ENCODE measurements around the gene GPR107. TPM values are rescaled to one million over a fixed set of nuclear protein-coding genes. Genes with fewer than 3 reads are reported as not detected.

GPR107 gene
- total RNA-seq, 1 experiment from 2014 or later = 8.6 TPM

DNA sequence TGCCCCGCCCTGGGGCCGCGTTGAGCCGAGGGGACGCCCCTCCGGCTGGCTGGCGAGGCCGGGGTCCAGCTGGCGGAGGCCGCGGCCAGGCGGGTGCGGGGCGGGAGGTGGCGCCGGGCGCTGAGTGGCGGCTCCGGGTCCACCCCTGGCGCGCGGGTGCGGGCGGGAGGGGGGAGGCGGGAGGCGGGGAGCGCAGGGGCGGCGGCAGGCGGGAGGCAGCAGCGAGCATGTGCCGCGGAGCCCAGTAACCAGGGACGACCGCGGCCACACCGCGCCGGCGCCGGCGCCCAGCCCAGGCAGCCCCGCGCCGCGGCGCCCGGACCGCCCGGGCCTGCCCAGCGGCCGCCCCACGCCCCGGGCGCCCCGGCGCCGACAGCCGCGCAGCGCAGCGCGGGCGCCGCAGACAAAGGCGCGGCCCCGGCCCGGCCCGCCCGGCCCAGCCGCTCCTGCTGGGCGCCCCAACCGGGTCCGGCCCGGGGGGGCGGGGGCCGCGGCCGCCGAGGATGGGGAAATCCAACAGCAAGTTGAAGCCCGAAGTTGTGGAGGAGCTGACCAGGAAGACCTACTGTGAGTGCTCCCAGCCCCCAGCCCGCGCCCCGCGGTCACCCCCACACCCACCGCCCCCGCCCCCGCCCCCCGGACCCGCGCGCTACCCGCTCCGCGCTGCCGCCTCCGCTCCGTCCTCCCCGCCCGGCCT is 118.6 kb downstream of the GPR107 start, which contains the start of gene NCS1:
TSS of gene NCS1 (plus strand) at position 244 of the 697 bp plus-strand sequence. CDS start at position 504, 260 bp downstream.
- peak; percentile 78 for DNase-seq (ENCODE audit: low spot score)
- in situ Hi-C loops (cut with HindIII; ENCODE audit: low sequenced_read_pairs) = no loop called here

DNA sequence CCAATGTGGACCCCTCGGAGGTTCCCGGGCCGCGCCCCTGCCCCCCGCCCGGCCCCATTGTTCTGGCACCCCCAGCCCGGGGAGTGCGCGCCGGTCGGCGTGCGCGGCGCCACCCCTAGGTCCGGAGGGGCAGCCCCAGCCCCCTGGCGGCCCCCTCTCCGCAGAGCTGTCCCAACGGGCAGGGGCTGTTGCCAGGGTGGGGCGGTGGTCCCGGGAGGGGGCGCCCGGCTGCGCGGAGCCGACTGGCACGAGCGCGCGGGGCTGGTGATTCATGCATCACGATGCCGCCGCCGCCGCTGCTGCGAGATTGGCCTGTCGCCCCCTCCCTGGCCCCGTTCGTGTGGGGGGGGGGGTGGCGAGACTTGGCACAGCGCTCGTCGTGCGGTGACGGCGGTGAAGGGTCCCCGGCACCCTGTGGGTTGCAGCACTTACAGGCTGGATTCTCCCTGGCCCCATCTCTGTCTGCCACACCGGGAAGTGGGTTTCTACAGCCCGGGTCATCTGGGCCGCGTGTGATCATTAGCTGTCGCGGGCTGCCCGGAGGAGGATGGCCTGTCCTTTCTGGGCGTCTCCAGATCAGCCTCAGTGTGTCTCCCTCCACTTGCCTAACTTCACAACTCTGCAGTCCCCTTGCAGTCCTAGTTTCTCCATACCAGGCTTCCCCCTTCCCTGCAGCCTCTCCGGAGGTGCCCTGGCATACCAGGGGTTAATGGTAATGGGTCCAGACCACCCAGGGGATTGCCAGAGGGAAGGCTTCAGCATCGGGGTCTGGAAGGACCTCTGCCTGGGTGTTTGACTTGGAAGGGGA is 119.4 kb downstream of the GPR107 start:
- no peak for DNase-seq (ENCODE audit: low spot score)
- in situ Hi-C loops (cut with HindIII; ENCODE audit: low sequenced_read_pairs) = no loop called here

DNA sequence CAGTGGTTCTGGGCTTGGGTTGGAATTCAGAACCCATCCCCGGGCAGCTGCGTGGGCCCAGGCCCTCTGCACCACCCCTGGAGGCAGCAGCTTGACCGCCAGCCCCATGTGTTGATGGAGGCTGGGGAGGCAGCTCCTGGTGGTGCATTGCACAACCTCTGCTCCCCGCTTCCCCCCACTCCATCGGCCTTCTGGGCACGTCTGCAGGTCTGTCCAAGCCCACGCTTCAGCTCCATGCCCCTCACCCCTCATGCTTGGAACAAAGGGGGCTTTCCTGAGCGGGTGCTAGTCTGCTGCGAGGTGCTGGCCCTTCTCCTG is 119.9 kb downstream of the GPR107 start:
- in situ Hi-C loops (cut with HindIII; ENCODE audit: low sequenced_read_pairs) = no loop called here
- no peak for DNase-seq (ENCODE audit: low spot score)

DNA sequence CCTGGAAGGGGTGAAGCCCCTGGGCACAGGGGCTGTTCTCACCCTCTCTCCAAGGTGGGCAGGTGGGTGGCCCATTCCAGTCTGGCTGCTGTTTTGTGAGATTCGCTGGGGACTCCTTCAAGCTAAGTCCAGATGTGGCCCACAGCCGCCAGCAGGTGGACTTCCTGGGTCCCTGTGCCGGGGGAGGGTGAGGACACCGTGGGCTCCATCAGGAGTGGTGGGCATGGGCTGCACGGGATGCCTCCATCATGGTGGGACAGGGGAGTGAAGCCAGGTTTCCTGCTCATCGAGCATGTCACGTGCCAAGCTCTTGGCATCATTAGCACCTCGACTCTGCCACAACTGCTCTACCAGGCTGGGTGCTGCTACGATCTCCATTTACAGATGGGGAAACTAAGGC is 120.3 kb downstream of the GPR107 start:
- in situ Hi-C loops (cut with HindIII; ENCODE audit: low sequenced_read_pairs) = no loop called here
- no peak for DNase-seq (ENCODE audit: low spot score)

DNA sequence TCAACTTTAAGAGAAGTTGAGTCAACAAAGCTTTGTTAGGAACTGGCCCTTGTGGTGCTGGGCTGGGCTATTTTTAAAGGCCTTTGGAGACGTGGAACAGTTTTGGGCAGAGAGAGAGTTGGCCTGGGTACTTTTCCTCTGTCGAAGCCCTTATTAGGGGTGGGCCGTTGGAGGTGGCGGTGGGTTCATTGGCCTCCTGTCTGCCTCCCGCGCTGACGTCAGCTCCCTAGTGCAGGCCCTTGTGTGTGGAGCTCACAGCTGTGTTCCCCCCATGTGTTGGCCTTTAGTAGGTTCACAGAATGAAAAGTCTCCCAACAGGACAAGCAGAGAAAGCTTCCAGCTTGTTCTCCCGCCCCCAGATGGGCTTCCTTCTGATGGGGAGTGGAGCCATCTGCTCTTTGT is 121.2 kb downstream of the GPR107 start:
- DNase-seq (ENCODE audit: low spot score) = no peak
- in situ Hi-C loops (cut with HindIII; ENCODE audit: low sequenced_read_pairs) = no loop called here

DNA sequence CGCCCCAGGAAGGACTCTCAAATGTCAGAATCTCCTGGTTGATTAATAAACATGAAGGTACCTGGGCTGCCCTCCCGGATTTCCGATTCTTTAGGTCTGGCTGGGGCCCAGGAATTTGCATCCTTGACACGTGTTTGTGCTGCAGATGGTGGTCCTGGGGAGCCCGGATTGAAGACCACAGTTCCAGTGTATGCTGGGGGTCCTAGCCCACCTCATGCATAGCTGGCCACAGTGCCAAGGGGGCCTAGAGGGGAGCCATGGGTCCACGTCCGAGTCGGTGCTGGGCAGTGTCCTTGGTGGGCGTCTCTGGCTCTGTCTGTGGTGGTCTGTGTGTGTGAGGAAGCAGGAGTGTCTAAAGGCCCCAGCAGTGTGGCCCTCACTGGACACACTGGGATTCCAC is 121.6 kb downstream of the GPR107 start:
- DNase-seq (ENCODE audit: low spot score) = no peak
- in situ Hi-C loops (cut with HindIII; ENCODE audit: low sequenced_read_pairs) = no loop called here

DNA sequence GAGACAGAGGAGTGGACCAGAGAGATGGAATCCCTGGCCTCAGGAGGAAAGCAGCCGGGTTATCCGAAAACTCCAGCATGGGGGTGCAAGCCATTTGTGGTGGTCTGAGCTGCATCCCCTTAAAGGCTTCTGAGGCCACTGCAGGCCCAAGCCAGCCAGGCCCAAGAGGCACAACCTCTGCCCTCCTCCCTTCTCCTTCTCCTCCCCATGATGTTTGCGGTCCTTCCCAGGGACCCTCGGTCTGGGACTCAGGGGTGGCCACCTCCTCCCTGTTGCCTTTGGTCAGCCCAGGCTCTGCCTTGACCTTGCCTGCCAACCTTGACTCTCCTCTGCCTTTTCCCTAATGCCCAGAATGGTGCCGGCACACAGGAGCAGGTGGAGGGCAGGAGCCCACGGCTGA is 123.1 kb downstream of the GPR107 start:
- in situ Hi-C loops (cut with HindIII; ENCODE audit: low sequenced_read_pairs) = no loop called here
- DNase-seq (ENCODE audit: low spot score) = no peak

DNA sequence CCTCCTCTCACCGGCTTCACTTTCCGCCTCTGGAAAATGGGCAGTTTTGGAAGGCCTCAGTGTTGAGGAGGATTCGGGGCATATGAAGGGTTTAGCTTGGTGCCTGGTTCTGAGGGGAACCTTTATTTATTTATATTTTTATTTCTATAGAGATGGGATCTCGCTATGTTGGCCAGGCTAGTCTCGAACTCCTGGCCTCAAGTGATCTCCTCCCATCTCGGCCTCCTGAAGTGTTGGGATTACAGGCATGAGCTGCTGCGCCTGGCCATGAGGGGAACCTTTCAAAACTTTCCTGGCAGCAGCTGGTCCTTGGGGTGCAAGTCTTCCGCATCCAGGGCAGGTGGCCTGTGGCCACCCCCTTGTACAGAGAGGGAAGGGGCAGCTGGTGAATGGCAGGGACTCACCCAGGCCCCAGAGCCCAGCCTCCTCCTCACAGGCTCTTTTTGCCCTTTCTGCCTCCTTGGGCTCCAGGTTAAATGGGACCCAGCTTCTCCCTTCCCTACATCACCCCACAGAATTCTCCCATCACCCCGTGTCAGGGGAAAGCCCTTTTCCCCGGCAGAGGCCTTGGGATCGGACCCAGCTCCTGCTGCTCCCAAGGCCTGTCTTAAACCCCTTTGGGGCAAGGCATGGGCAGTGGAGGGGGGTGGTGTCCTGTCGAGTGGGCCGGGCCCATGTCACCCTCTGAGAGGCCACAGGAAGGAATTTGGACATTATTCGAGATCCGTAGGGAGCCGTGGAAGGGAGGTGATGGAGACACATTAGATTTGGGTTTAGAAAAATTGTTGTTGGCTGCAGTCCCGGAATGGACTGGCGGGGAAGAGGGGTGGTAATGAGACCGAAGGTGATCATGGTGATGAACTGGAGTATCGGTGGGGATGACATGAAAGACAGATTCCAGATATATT is 124.4 kb downstream of the GPR107 start:
- in situ Hi-C loops (cut with HindIII; ENCODE audit: low sequenced_read_pairs) = no loop called here
- DNase-seq (ENCODE audit: low spot score) = no peak

DNA sequence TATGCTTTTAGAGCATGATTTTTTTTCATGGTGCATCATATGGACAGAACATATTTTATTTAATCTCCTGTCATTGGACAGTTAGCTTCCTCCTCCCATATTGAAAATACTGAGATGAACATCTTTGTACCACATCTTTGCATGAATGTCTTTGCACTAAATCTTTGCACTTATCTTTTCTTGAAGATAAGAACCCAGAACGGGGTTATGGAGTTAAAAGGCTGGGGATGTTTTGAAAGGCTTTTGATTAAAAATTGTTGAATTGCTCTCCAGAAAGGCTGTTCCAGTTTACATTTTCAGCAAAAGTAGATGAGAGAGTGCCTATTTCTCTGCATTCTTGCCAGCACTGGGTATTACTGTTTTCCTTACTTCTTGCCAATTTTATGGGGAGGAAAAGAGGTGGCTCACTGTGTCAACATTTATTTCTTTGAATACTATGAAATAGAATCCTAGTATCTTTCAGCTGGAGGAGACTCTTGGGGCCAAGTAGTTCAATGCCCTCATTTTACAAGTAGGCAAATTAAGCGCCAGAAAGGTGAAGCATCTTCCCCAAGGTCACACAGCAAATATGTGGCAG is 125.7 kb downstream of the GPR107 start:
- in situ Hi-C loops (cut with HindIII; ENCODE audit: low sequenced_read_pairs) = no loop called here
- DNase-seq (ENCODE audit: low spot score) = no peak

DNA sequence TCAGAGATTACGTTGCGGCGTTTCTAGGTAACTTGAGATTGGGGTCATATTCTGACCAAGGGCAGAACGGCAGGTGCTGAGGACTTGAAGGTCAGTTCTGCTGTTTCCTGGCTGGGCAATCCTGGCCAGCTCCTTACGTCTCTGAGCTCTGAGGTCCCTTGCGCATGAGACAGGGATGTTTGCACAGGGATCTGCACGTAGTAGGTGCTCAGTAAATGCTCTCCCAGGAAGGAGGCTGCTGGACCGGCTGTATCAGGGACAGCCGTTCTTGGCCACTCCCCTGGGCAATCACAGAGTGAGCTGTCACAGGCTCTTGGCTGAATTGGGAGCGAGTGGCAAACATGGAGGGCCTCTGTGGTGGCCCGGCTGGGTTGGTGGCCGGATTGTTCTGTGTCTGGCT is 126.8 kb downstream of the GPR107 start:
- in situ Hi-C loops (cut with HindIII; ENCODE audit: low sequenced_read_pairs) = no loop called here
- DNase-seq (ENCODE audit: low spot score) = no peak

DNA sequence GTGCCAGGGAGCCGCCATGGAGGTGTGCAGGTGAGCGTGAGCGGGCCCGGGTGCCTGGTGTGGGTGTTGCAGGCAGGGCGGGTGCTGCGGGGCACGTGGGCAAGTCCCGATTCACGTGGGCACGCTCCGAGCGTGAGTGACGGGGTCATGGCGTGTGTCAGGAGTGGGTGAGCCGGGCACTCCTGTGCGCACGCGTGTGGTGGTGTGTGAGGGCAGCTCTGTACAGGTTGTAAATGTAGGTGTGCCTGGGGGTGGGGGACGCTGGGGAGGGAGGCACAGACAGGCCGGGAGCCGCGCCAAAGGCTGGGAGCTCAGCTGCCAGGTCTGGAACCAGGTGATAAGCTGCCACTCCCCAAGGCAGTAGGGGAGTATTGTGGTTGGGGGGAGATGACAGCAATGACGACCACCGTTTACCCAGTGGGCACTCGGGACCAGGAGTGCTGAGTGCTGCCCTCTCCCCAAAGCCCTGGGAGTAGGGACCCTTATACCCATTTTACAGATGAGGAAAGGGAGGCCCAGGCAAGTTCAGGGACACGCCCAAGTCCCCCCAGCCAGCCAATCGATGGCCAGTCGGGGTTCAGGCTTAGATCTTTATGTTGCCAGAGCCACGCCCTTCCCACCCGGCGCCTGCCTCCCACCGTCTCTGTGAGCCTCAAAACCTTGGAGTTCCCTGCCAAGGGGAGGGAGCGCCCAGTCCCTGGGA is 128.1 kb downstream of the GPR107 start:
- DNase-seq (ENCODE audit: low spot score) = peak; percentile 62
- in situ Hi-C loops (cut with HindIII; ENCODE audit: low sequenced_read_pairs) = no loop called here

DNA sequence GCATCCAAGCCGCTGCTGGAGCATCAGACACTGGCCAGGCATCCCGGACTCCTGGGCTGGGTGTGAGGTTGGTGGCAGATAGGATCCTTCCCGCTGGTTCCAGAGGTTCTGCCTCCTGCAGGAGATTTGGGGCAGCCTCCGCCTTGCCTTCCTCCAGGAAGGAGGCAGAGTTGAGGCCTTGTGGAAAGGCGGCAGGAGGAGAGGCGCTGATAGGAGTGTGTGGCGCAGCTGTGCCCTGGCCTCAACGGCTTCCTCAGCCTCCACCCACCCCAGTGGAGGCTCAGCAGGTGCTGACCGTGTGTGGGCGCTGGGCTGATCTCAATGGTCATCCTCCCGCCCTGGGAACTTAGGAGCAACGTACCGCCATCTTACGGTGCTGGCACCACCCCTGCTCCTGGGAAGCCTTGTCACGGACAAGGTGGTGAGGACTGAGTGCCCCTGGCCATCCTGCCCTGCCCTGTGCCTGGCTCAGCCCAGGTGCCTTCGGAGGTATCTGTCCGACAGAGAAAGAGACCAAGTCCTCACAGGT is 128.7 kb downstream of the GPR107 start:
- no peak for DNase-seq (ENCODE audit: low spot score)
- in situ Hi-C loops (cut with HindIII; ENCODE audit: low sequenced_read_pairs) = no loop called here

DNA sequence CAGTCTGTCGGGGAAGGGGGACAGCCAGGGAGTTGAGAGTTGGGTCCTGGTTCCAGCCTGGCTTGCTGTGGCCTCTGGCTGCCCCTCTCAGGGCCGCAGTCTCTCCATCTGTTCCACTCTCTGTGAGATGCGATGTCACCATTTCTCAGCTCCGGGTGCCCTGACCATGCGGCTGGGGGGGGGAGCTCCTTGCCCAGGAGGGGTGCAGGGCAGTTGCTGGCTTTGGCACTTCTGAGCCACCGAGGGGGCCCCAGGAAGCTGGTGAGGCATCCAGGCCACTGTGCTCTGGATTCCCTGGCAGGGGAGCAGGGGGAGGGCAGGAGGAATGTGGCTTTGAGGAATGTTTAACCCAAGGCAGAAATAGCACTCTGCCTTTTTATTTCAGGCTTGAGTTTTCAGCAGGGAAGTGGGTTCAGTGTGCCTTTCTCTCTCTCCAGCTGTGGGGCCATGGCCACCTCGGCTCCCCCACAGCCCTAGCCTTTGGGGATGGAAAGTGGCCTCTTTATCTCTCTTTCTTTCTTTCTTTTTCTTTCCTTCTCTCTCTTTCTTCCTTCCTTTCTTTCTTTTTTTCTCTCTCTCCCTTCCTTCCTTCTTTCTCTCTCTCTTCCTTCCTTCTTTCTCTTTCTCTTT is 129.5 kb downstream of the GPR107 start:
- in situ Hi-C loops (cut with HindIII; ENCODE audit: low sequenced_read_pairs) = no loop called here
- DNase-seq (ENCODE audit: low spot score) = peak; percentile 72

DNA sequence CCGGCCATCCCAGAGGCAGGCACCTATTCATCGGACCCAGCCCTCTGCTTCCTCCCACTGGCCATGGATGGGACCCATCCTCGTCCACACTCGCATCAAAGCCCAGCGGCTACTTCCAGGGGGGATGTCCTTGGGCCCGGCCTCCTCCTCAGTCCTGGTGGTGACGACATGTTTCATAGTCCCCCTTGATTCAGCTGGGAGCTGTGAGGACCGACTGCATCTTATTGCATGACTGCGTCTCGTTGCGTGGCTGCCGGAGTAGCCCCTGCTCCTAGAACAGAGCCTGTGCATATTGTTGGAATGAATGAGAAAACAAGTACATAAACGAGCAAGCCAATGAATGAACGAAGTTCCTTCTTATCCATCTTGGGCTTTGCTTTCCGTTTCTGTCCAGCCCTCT is 131.3 kb downstream of the GPR107 start:
- no peak for DNase-seq (ENCODE audit: low spot score)
- in situ Hi-C loops (cut with HindIII; ENCODE audit: low sequenced_read_pairs) = no loop called here

DNA sequence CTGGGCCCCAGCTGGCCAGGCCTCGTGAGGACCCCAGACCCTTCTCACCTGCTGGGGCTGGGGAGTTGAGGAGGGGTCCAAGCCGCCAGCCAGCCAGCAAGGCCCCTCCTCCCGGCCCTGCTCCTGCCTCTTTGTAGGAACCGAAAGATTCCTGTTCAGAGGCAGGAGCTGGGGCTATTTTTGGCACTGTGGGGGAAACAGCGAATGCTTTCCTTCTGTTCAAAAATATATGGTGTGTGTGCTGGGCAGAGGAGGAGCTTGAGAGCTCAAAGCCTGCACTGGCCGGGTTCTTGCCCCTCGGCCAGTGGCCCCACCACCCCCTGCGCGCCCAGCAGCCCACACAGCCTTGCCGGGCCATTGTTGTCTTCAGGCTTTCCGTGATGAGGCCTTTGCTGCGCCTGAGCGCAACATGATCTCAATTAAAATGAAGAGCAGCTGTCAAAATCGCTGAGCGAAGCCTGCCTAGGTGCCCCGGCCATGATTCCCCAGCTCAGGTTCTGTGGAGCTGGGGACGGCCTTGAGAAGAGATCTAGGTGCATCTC is 131.9 kb downstream of the GPR107 start:
- DNase-seq (ENCODE audit: low spot score) = peak; percentile 76
- in situ Hi-C loops (cut with HindIII; ENCODE audit: low sequenced_read_pairs) = no loop called here

DNA sequence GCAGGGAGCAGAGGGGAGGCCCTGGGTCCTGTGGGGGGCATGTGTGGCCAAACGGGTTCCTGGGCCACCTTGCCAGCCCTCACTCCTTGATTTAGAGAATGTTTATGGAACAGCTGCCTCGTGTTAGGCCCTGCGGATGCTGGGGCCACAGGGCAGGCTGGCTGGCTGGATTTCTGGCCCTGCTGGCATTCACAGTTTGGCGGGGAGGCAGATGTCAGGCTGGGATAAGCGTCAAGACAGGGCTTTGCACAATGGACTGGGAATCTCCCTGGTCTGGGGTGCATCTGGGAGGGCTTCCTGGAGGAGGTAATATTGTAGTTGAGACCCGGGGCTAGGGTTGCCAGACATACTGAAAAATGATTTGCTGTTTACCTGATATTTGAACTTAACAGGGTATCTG is 132.3 kb downstream of the GPR107 start:
- no peak for DNase-seq (ENCODE audit: low spot score)
- in situ Hi-C loops (cut with HindIII; ENCODE audit: low sequenced_read_pairs) = no loop called here

DNA sequence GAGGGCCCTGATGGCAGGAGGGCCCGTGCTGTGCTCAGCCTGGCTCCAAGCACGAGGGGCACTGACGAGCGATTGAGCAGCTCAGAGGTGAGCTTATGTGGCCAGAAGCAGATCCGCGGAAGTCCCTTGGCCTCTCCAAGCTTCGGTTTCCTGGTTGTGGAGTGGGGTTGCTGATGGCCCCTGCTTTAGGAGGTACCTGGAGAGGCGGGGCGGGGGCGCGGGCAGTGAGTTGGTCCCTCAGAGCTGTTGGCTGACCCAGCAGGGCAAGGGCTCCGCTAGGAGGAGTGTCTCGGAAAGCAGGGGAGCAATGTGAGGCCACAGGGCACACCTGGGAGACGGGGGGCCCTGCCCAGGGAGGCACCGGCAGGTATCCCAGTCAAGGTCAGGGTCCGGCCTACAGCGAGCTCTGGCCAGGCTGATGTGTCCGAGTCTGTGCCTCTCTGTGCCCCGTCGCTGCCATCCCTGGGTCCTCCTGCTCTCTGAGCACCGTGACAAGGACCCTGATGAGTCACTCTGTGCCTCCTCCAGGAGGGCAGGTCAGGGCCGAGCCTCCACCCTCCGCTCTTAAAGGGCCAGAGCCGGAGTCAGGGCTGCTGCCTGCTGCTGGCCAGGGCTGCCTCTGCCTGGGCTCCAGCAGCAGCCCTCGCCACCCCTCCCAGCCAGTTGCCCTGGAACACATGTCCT is 133.3 kb downstream of the GPR107 start:
- peak; percentile 89 for DNase-seq (ENCODE audit: low spot score)
- in situ Hi-C loops (cut with HindIII; ENCODE audit: low sequenced_read_pairs) = no loop called here

DNA sequence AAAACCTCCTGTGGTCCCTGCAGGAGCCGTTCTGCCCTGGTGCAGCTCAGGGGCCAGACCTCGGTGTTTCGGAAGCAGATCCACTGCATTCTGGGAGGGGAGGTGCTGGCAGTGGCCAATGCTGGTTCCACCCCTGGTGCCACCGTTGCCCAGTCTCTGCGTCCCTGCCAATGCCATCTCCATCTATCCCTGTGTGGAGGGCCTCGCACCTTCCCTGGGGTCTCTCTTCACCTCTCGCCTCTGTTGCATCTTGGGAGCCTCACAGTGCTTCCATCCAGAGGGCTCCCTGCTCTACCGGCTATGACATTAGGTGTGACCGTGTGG is 133.8 kb downstream of the GPR107 start:
- DNase-seq (ENCODE audit: low spot score) = no peak
- in situ Hi-C loops (cut with HindIII; ENCODE audit: low sequenced_read_pairs) = no loop called here
